ENCODE data around the gene KLF18. TPM values are rescaled to one million over a fixed set of nuclear protein-coding genes. Genes with fewer than 3 reads are reported as not detected.

Gene KLF18
- total RNA-seq = not detected
- not detected for polyA plus RNA-seq
- long read RNA-seq, donor 1 = 0 reads
- long read RNA-seq, donor 2 = 0 reads
- long read RNA-seq, donor 3 = 0 reads
- long read RNA-seq, donor 4 = 0 reads
- long read RNA-seq, donor 5 = 0 reads
- long read RNA-seq, donor 6 = 0 reads
- long read RNA-seq, donor 7 = 0 reads
- long read RNA-seq, donor 8 = 0 reads
- long read RNA-seq, donor 9 = 0 reads
- long read RNA-seq, donor 10 = 0 reads

GRCh38 chr1:44141531-44141930 is at the start of gene KLF18:
KLF18 (minus strand) TSS chr1:44141631; CDS start chr1:44141631, 0 bp downstream.
- 71 to 100% (median 97%) methylated on average over 1 of the region's 1 CpG for WGBS, 4 donors
- Histone ChIP-seq H3K36me3 (replicated peaks in 1 of 2) (no peaks in the 10 kb centered on the region), H3K4me3 (no peak within 1 kb of the TSS), H3K4me1 (replicated peaks in 1 of 2) (no peaks in the 10 kb centered on the region), H3K27ac (no peak within 1 kb of the TSS), H3K9me3 (replicated peaks in 1 of 3) (no peaks in the 10 kb centered on the region), H3K27me3 (no peaks in the 10 kb centered on the region)
- intact Hi-C loops (cut with DNase I) = no loop called here
- no peak for DNase-seq
- no peak for TF ChIP-seq POLR2A (IDR thresholded peaks at IDR 0.05)
- TF ChIP-seq CTCF (IDR thresholded peaks at IDR 0.05) = no peak

- 75 to 88% (median 85%) methylated on average over 1 of the region's 1 CpG for WGBS, 4 donors
- Histone ChIP-seq H3K9me3 (replicated peaks in 1 of 3) (peaks cover 0 to 10% (median 0%) of the 10 kb centered on the region in 3 donors), H3K4me3 (no peak overlapping the region), H3K36me3 (replicated peaks in 1 of 2) (no peaks in the 10 kb centered on the region), H3K27ac (no peak overlapping the region), H3K4me1 (replicated peaks in 1 of 2) (no peaks in the 10 kb centered on the region), H3K27me3 (no peaks in the 10 kb centered on the region)
- TF ChIP-seq CTCF (IDR thresholded peaks at IDR 0.05) = no peak
- TF ChIP-seq POLR2A (IDR thresholded peaks at IDR 0.05) = no peak
- intact Hi-C loops (cut with DNase I) = no loop called here
- DNase-seq = no peak
Observed at GRCh38 chr1:44174630-44175029, 33.2 kb upstream of the KLF18 start.

- peaks cover 0 to 10% (median 0%) of the 10 kb centered on the region in 3 donors for H3K9me3 ChIP-seq (replicated peaks in 1 of 3)
- H3K27me3 ChIP-seq = no peaks in the 10 kb centered on the region
- no peak for DNase-seq
- H3K36me3 ChIP-seq (replicated peaks in 1 of 2) = no peaks in the 10 kb centered on the region
- no peak for TF ChIP-seq POLR2A (IDR thresholded peaks at IDR 0.05)
- no peak for TF ChIP-seq CTCF (IDR thresholded peaks at IDR 0.05)
- H3K4me1 ChIP-seq (replicated peaks in 1 of 2) = no peaks in the 10 kb centered on the region
- no peak overlapping the region for H3K4me3 ChIP-seq
- no peak overlapping the region for H3K27ac ChIP-seq
- intact Hi-C loops (cut with DNase I) = no loop called here
- 86 to 98% (median 91%) methylated on average over 3 of the region's 3 CpGs for WGBS, 4 donors
Observed at GRCh38 chr1:44170281-44170823, 28.9 kb upstream of the KLF18 start.

- WGBS, 4 donors = 75 to 92% (median 84%) methylated on average over 5 of the region's 5 CpGs
- no peaks in the 10 kb centered on the region for H3K9me3 ChIP-seq (replicated peaks in 1 of 3)
- DNase-seq = no peak
- TF ChIP-seq POLR2A (IDR thresholded peaks at IDR 0.05) (no peak), CTCF (IDR thresholded peaks at IDR 0.05) (no peak)
- H3K27me3 ChIP-seq = no peaks in the 10 kb centered on the region
- no peaks in the 10 kb centered on the region for H3K4me1 ChIP-seq (replicated peaks in 1 of 2)
- no peak overlapping the region for H3K27ac ChIP-seq
- no peak overlapping the region for H3K4me3 ChIP-seq
- intact Hi-C loops (cut with DNase I) = no loop called here
- no peaks in the 10 kb centered on the region for H3K36me3 ChIP-seq (replicated peaks in 1 of 2)
Observed at GRCh38 chr1:44168520-44169098, 27.2 kb upstream of the KLF18 start.
